OCI-LY1 (cell line): ENCODE results near the gene CDKN2AIPNL.

Experiments used
- H2AFZ ChIP-seq: fragments of 200-600 bp; sonication (generic), shearing (Covaris generic); 2 replicates; pipeline ENCODE4 v1.6.0; 2014; ENCODE audit warnings: antibody characterized with exemption, mild to moderate bottlenecking, low read length
- H3F3A ChIP-seq: fragments of 200-600 bp; sonication (generic), shearing (Covaris generic); 2 replicates; pipeline ENCODE4 v1.6.0; 2014; ENCODE audit warnings: mild to moderate bottlenecking, antibody characterized with exemption, low read length, moderate library complexity; ENCODE audit not compliant: insufficient read depth
- H3K27ac ChIP-seq: fragments of 200-600 bp; sonication (generic); 2 replicates; pipeline ENCODE4 v1.5.1; 2014; ENCODE audit warnings: low read length, mixed run types, mild to moderate bottlenecking, low read depth; ENCODE audit not compliant: poor library complexity, severe bottlenecking
- H3K27me3 ChIP-seq: fragments of 200-600 bp; sonication (generic); 2 replicates; pipeline ENCODE4 v1.6.0; 2014; ENCODE audit warnings: antibody characterized with exemption, mild to moderate bottlenecking, low read length, moderate library complexity; ENCODE audit not compliant: insufficient read depth
- H3K36me3 ChIP-seq: fragments of 200-600 bp; sonication (generic); 2 replicates; pipeline ENCODE4 v1.6.1; 2014; ENCODE audit warnings: mild to moderate bottlenecking, antibody characterized with exemption, low read length, moderate library complexity, mixed read lengths; ENCODE audit not compliant: insufficient read depth
- H3K4me1 ChIP-seq: fragments of 200-600 bp; sonication (generic); 2 replicates; pipeline ENCODE4 v1.5.1; 2014; ENCODE audit warnings: mild to moderate bottlenecking, low read length, moderate library complexity; ENCODE audit not compliant: insufficient read depth, severe bottlenecking
- H3K4me2 ChIP-seq: fragments of 200-600 bp; sonication (generic), shearing (Covaris generic); 2 replicates; pipeline ENCODE4 v1.6.1; 2014; ENCODE audit warnings: low read length
- H3K4me3 ChIP-seq: fragments of 200-600 bp; sonication (generic); 2 replicates; pipeline ENCODE4 v1.5.1; 2014; ENCODE audit warnings: low read length, low read depth, mild to moderate bottlenecking, mixed read lengths; ENCODE audit not compliant: poor library complexity, severe bottlenecking
- H3K79me2 ChIP-seq: fragments of 200-600 bp; shearing (Covaris generic); 2 replicates; pipeline ENCODE4 v1.6.1; 2016; ENCODE audit warnings: mixed run types, low read length, mixed read lengths; ENCODE audit not compliant: insufficient read depth
- H3K9ac ChIP-seq: fragments of 200-600 bp; sonication (generic), shearing (Covaris generic); 2 replicates; pipeline ENCODE4 v1.6.1; 2014; ENCODE audit warnings: mild to moderate bottlenecking, low read length, mixed read lengths
- H3K9me2 ChIP-seq: fragments of 200-600 bp; sonication (generic), shearing (Covaris generic); 2 replicates; pipeline ENCODE4 v1.6.1; 2014; ENCODE audit warnings: low read depth, mild to moderate bottlenecking, low read length, mixed read lengths
- H3K9me3 ChIP-seq: fragments of 200-600 bp; shearing (Covaris generic); 2 replicates; pipeline ENCODE4 v1.6.1; 2014; ENCODE audit warnings: low read length, mixed read lengths
- H4K20me1 ChIP-seq: fragments of 200-600 bp; sonication (generic), shearing (Covaris generic); 2 replicates; pipeline ENCODE4 v1.6.0; 2016; ENCODE audit warnings: mild to moderate bottlenecking, low read length; ENCODE audit not compliant: insufficient read depth
- EZH2 ChIP-seq: fragments of 200-600 bp; sonication (generic), shearing (Covaris generic); IDR thresholded peaks from 2 replicates; pipeline ENCODE4 v1.8.0; 2017; ENCODE audit warnings: borderline replicate concordance, mixed run types, mild to moderate bottlenecking, antibody characterized with exemption, low read length, moderate library complexity, mixed read lengths
- TF ChIP-seq, protein P1 (sequence below): fragments of 200-600 bp; sonication (generic), shearing (Covaris generic); IDR thresholded peaks from 2 replicates; pipeline ENCODE4 v1.5.1; 2017; ENCODE audit warnings: mild to moderate bottlenecking, antibody characterized with exemption, low read length, moderate library complexity, mixed read lengths

CDKN2AIPNL gene

GRCh38 chr5:134394932-134395331, 16.7 kb downstream of the CDKN2AIPNL start:
- no peaks in the 10 kb centered on the region for H4K20me1 ChIP-seq
- no peaks in the 10 kb centered on the region for H3K9me2 ChIP-seq
- H3K27me3 ChIP-seq, result no peaks in the 10 kb centered on the region
- no peaks in the 10 kb centered on the region for H3K79me2 ChIP-seq
- H2AFZ ChIP-seq, result no peak overlapping the region
- no peak for TF ChIP-seq EZH2
- TF ChIP-seq, protein P1, sequence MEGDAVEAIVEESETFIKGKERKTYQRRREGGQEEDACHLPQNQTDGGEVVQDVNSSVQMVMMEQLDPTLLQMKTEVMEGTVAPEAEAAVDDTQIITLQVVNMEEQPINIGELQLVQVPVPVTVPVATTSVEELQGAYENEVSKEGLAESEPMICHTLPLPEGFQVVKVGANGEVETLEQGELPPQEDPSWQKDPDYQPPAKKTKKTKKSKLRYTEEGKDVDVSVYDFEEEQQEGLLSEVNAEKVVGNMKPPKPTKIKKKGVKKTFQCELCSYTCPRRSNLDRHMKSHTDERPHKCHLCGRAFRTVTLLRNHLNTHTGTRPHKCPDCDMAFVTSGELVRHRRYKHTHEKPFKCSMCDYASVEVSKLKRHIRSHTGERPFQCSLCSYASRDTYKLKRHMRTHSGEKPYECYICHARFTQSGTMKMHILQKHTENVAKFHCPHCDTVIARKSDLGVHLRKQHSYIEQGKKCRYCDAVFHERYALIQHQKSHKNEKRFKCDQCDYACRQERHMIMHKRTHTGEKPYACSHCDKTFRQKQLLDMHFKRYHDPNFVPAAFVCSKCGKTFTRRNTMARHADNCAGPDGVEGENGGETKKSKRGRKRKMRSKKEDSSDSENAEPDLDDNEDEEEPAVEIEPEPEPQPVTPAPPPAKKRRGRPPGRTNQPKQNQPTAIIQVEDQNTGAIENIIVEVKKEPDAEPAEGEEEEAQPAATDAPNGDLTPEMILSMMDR, result no peak
- no peaks in the 10 kb centered on the region for H3F3A ChIP-seq
- no peaks in the 10 kb centered on the region for H3K4me1 ChIP-seq
- H3K9ac ChIP-seq, result no peak overlapping the region
- H3K4me3 ChIP-seq, result no peak overlapping the region
- H3K36me3 ChIP-seq, result peaks cover 88% of the 10 kb centered on the region
- no peaks in the 10 kb centered on the region for H3K9me3 ChIP-seq
- no peak overlapping the region for H3K27ac ChIP-seq
- no peak overlapping the region for H3K4me2 ChIP-seq

DNA sequence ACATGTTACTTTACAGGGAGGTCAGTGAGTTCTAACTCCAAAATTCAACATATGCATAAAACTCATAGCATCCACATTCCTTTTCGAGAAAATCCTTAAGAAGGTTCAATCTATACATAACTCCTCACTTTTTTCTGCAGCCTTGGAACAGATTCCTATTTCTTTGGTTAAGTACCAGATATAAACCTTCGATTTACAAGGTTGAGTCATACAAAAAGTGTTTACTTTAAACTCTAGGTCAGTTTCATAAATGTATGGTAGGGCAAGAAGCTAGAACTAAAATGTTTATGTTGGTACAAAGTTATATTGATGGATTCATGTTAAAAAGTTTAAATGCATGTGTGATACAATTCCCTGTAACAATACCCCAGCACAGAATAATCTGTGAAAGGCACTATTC, 19.4 kb downstream of the CDKN2AIPNL start:
- Histone ChIP-seq H3K4me3 (no peak overlapping the region), H3K4me1 (no peaks in the 10 kb centered on the region), H3F3A (no peaks in the 10 kb centered on the region), H3K36me3 (peaks cover 88% of the 10 kb centered on the region), H3K9me2 (no peaks in the 10 kb centered on the region), H3K4me2 (no peak overlapping the region), H3K79me2 (no peaks in the 10 kb centered on the region), H2AFZ (no peak overlapping the region), H3K27me3 (no peaks in the 10 kb centered on the region), H3K9me3 (no peaks in the 10 kb centered on the region), H3K27ac (no peak overlapping the region), H3K9ac (no peak overlapping the region), H4K20me1 (no peaks in the 10 kb centered on the region)
- TF ChIP-seq, protein P1, result no peak
- TF ChIP-seq EZH2, result no peak

- Histone ChIP-seq H3K27ac (no peak overlapping the region), H4K20me1 (no peaks in the 10 kb centered on the region), H3K9me2 (no peaks in the 10 kb centered on the region), H3K9ac (no peak overlapping the region), H3K4me3 (no peak overlapping the region), H3K79me2 (no peaks in the 10 kb centered on the region), H3K27me3 (no peaks in the 10 kb centered on the region), H3K36me3 (peaks cover 79% of the 10 kb centered on the region), H3K9me3 (no peaks in the 10 kb centered on the region), H3K4me2 (no peak overlapping the region), H3F3A (no peaks in the 10 kb centered on the region), H3K4me1 (no peaks in the 10 kb centered on the region), H2AFZ (no peak overlapping the region)
- TF ChIP-seq EZH2, result no peak
- TF ChIP-seq, protein P1, result no peak
Measured at GRCh38 chr5:134387443-134387842, 24.2 kb downstream of the CDKN2AIPNL start.
